Measurements from ENCODE around the gene BHLHE23.

GRCh38 chr20:62996596-62996982, 10.2 kb downstream of the BHLHE23 start:
- TF ChIP-seq REST (IDR thresholded peaks at IDR 0.05; ENCODE audit: low read depth) (no peak), EP300 (IDR thresholded peaks at IDR 0.05; ENCODE audit: borderline replicate concordance) (no peak), NFIC (IDR thresholded peaks at IDR 0.05) (no peak), YY1 (IDR thresholded peaks at IDR 0.05; ENCODE audit: low read depth) (no peak), CREB1 (IDR thresholded peaks at IDR 0.05; ENCODE audit: low read depth) (no peak), TAF1 (IDR thresholded peaks at IDR 0.05; ENCODE audit: low read depth) (no peak), CEBPB (IDR thresholded peaks at IDR 0.05) (no peak), MAX (IDR thresholded peaks at IDR 0.05) (no peak), TEAD4 (IDR thresholded peaks at IDR 0.05) (no peak), USF1 (IDR thresholded peaks at IDR 0.05) (no peak), FOXM1 (IDR thresholded peaks at IDR 0.05; ENCODE audit: borderline replicate concordance, low read depth) (no peak), RAD21 (IDR thresholded peaks at IDR 0.05; ENCODE audit: low read depth) (no peak), EGR1 (IDR thresholded peaks at IDR 0.05) (no peak), TCF12 (IDR thresholded peaks at IDR 0.05; ENCODE audit: low read depth) (no peak)
